ENCODE data around the gene CYFIP2.

CYFIP2 gene

GRCh38 chr5:157283434-157283833 lies 17.5 kb downstream of the CYFIP2 start:
- TF ChIP-seq CTCF (IDR thresholded peaks at IDR 0.05; ENCODE audit: extremely low read depth, missing control alignments), result no peak
- DNase-seq (ENCODE audit: low spot score), result peak; percentile 45

- no peak for DNase-seq (ENCODE audit: low spot score)
- TF ChIP-seq CTCF (IDR thresholded peaks at IDR 0.05; ENCODE audit: extremely low read depth, missing control alignments), result no peak
Observed at GRCh38 chr5:157284458-157285212, 18.7 kb downstream of the CYFIP2 start.

DNA sequence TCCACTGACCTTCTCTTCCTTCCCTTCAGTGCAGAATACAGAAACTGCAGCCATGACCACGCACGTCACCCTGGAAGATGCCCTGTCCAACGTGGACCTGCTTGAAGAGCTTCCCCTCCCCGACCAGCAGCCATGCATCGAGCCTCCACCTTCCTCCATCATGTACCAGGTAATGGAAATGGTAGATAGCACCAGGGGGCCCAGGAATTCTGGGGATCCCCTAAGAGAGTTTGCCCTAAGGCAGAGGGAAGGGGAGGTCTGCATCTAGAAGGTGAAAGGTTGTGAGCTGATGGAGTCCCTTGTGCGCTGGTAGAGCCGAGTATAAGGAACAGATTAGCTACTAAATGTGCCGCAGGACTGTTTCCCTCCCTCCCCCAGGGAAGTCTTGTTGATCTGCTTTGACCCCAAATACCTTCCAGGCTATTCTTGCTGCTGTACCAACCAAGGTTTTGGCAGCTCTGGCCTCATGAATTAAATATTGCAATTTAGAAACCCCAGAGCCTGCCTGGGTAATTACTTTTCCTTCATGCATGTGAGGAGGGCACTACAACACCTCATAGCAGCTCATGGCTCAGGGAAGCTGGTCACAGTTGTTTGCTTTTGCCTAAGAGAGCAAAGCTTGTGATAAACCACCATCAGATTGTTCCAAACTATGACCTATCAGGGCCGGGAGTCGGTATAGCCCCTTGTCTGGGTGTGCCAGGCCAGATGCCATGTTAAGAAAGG lies 19.6 kb downstream of the CYFIP2 start:
- no peak for DNase-seq (ENCODE audit: low spot score)
- no peak for TF ChIP-seq CTCF (IDR thresholded peaks at IDR 0.05; ENCODE audit: extremely low read depth, missing control alignments)

GRCh38 chr5:157286761-157287211 lies 20.9 kb downstream of the CYFIP2 start:
- no peak for DNase-seq (ENCODE audit: low spot score)
- TF ChIP-seq CTCF (IDR thresholded peaks at IDR 0.05; ENCODE audit: extremely low read depth, missing control alignments), result no peak

DNA sequence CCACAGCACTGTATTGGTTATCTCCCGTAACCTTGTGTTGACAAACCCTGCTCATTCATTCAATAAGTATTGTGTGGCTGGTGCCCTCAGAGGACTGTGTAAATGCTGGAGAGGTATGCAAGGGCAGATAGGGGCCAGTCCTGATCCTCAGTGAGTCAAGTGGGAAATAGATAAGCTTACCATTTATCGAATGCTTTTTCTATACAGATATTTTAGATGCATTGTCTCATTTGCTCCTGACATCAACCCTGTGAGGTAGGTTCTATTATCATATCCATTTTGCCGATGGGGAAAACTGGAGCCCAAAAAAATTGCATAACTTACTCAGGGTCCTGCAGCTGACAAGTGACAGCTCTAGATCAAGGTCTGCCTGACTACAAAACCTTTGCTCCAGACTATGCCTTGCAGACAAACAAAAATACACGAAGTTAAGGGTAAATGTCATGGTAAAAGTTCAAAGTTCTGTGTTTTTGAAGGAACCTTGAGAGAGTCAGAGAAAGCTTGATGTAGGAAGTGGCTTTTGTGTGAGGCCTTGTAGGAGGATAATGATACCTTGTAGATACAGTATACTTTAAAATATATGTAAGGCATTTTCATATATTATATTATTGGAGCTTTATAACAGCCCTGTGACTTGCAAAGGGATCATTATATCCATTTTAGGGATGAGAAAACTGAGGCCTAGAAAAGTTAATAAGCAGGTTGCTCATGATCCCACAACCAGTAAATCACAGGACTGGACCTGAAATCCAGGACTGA lies 22.7 kb downstream of the CYFIP2 start:
- no peak for TF ChIP-seq CTCF (IDR thresholded peaks at IDR 0.05; ENCODE audit: extremely low read depth, missing control alignments)
- DNase-seq (ENCODE audit: low spot score), result no peak

GRCh38 chr5:157289164-157289819 lies 23.4 kb downstream of the CYFIP2 start:
- no peak for TF ChIP-seq CTCF (IDR thresholded peaks at IDR 0.05; ENCODE audit: extremely low read depth, missing control alignments)
- DNase-seq (ENCODE audit: low spot score), result no peak
